ENCODE results near the gene NAV1. TPM values are rescaled to one million over a fixed set of nuclear protein-coding genes. Genes with fewer than 3 reads are reported as not detected.

The NAV1 gene
- total RNA-seq, 1 donor from 2014 or later = 0.40 TPM

DNA sequence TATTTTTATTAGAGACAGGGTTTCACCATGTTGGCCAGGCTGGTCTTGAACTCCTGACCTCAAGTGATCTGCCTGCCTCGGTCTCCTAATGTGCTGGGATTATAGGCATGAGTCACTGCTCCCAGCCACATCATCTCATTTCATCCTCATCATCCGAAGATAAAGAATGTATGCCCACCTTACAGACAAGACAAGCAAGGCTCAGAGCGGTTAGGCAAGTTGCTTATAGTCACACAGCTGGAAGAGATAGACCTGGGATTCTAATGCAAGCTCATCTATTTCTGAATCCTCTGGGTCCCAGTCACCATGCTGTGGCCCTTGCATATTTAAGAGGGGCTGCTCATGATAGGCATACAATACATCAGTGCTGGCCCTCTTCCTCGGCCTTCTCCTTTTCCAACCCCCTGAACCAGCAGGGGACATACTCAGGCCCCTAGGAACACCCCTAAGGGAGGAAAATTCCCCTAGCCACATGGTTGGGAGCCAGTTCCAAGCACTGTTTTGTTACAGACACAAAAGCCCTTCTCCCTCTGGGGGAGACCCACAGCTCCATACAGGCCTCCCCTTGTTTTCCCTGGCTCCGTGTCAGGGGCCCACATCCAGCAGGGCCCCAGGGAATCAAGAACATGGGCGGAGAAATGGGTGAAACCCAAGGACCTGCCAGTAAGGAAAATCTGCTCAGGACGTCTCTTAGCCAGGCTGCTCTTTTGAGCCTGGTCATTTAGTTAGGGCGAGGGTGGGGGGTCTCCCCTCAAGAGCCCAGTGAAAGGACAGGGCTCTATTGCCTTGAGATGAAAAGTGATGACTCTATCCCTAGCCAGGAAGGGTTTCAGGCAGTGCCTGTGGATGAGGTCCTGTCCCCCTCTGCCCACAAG, 38.9 kb upstream of the NAV1 start:
- Mint-ChIP-seq H3K4me3 (no peak overlapping the region), H3K36me3 (ENCODE audit: low read depth) (peaks cover 13% of the 10 kb centered on the region), H3K27ac (no peak overlapping the region), H3K27me3 (no peaks in the 10 kb centered on the region), H3K4me1 (peaks cover 9% of the 10 kb centered on the region), H3K9me3 (no peaks in the 10 kb centered on the region)
- no peak for DNase-seq
- intact Hi-C loops (cut with micrococcal nuclease) = no loop called here

DNA sequence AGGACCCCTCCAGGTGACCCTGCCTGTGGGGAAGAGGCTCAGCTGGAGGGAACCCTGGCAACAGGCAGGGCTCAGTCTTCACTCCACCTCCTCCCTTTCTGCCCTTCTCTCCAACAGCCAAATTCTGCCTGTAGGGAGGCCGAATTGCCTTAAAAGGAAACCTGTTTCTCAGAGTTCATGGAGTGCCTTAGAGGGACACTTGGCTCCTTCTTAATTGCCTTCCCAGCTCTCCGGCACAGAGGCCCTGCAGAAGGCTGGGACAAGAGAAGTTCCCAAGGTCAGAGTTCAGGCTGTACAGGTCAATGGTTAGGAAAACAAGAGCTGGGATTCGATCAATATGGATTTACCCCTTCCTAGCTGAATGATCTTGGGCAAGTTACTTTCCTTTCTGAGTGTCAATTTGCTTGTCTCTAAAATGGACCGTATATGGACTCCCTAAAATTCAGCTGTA, 38.2 kb upstream of the NAV1 start:
- no peaks in the 10 kb centered on the region for H3K27me3 Mint-ChIP-seq
- no peak overlapping the region for H3K27ac Mint-ChIP-seq
- intact Hi-C loops (cut with micrococcal nuclease) = no loop called here
- H3K4me3 Mint-ChIP-seq = no peak overlapping the region
- no peak for DNase-seq
- no peaks in the 10 kb centered on the region for H3K9me3 Mint-ChIP-seq
- peaks cover 15% of the 10 kb centered on the region for H3K4me1 Mint-ChIP-seq
- peaks cover 12% of the 10 kb centered on the region for H3K36me3 Mint-ChIP-seq (ENCODE audit: low read depth)

DNA sequence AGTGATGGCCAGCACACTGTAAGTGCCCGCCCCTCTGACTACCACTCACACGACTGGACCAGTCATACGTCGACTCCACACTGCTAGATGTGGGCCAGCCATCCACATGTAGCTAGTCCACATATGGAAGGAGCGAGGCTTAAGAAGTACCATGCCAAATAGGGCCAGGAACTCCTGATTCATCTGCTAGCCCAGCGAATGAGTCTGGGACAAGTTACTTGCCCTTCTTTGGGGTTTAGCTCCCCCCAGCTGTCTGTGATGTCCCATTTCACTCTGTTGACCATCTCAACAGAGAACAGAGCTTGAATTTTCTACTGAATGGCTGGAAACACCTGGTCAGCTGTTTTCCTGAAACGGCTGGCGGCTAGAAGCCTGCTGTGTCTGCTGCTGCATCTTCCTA, 37.8 kb upstream of the NAV1 start:
- intact Hi-C loops (cut with micrococcal nuclease) = no loop called here
- Mint-ChIP-seq H3K27ac (no peak overlapping the region), H3K4me1 (peaks cover 20% of the 10 kb centered on the region), H3K4me3 (no peak overlapping the region), H3K9me3 (no peaks in the 10 kb centered on the region), H3K36me3 (ENCODE audit: low read depth) (peaks cover 9% of the 10 kb centered on the region), H3K27me3 (no peaks in the 10 kb centered on the region)
- DNase-seq = no peak

DNA sequence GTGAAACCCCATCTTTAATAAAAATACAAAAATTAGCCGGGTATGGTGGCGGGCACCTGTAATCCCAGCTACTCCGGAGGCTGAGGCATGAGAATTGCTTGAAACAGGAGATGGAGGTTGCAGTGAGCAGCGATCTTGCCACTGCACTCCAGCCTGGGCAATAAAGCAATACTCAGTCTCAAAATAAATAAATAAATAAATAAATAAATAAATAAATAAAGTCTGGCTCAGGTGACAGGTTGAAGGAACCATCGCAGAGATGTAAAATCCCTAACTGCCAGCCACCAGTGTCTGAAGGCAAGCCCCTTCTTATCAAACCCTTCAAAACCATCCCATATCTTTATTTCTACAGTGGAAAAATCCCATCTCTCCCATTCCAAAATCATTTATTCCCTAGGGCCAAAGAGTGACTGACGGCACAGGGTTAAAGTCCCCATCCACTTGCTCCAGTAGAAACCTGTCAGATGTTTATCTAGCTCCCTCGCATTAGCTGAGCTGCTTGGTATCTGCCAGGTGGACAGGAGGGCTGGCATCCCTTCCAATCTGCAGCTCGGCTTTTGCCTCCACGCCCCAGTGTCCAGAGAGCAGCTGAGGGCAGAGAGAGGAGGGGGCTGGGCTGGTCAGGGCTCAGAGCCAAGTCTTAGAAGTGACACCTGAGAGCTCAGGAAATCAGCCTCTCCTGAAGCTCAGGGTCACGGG, 37.0 kb upstream of the NAV1 start:
- intact Hi-C loops (cut with micrococcal nuclease) = no loop called here
- DNase-seq = no peak
- no peaks in the 10 kb centered on the region for H3K9me3 Mint-ChIP-seq
- no peak overlapping the region for H3K27ac Mint-ChIP-seq
- H3K4me3 Mint-ChIP-seq = no peak overlapping the region
- H3K27me3 Mint-ChIP-seq = no peaks in the 10 kb centered on the region
- H3K4me1 Mint-ChIP-seq = peaks cover 22% of the 10 kb centered on the region
- H3K36me3 Mint-ChIP-seq (ENCODE audit: low read depth) = peaks cover 9% of the 10 kb centered on the region

DNA sequence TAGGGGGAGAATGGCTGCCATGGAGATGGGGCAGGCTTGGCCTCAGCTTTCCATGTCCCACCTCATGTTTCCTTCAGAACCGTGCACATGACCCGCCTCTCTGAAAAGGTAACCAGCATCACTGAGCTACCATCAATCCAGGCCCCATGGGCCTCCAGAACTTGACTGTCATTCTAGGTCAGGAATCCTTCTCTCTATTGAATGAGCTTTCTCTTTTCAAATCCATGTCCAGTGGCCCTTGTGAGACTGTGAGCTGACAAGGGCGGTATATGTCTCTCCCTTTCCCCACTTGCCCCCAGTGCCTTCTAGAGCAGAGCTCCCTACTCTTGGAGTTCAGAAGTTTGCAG, 36.4 kb upstream of the NAV1 start:
- H3K27ac Mint-ChIP-seq = no peak overlapping the region
- H3K36me3 Mint-ChIP-seq (ENCODE audit: low read depth) = peaks cover 9% of the 10 kb centered on the region
- intact Hi-C loops (cut with micrococcal nuclease) = no loop called here
- peaks cover 25% of the 10 kb centered on the region for H3K4me1 Mint-ChIP-seq
- no peaks in the 10 kb centered on the region for H3K27me3 Mint-ChIP-seq
- DNase-seq = no peak
- H3K9me3 Mint-ChIP-seq = no peaks in the 10 kb centered on the region
- H3K4me3 Mint-ChIP-seq = no peak overlapping the region

DNA sequence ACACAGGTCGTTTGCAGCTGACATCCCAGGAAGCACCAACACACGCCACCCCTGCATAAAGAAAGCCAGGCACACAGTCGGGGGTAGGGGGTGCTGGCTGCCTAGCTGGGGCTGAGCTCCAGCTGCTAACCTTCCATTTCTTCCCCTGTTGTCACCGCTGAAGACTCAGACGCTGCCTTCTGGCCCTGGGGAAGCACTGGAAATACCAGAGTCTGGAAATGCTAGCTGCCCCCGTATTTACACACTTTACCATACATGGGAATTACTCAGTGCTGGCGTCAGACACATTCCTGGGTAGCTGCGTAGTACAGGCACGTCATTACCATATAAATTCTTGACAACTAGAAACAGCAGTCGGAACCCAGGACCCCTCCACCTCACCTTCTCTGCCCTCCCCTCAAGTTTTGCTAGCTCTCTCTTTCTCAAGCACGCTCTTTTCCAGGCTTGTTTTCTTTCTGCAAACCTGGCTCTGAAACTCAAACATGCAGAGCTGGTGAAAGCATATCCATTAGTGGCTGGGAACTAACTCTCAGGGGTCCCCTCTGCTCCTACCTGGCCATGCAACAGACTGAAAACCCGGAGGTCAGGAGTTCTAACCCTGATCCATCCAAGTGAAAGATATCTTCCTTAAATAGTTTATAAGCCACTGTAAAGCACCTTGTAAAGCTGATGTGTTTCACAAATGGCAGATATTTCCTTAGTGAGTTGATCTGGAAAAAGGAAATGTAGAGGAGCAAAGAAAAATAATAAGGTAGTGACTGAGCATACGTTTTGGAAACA, 35.3 kb upstream of the NAV1 start:
- intact Hi-C loops (cut with micrococcal nuclease) = no loop called here
- DNase-seq = no peak

DNA sequence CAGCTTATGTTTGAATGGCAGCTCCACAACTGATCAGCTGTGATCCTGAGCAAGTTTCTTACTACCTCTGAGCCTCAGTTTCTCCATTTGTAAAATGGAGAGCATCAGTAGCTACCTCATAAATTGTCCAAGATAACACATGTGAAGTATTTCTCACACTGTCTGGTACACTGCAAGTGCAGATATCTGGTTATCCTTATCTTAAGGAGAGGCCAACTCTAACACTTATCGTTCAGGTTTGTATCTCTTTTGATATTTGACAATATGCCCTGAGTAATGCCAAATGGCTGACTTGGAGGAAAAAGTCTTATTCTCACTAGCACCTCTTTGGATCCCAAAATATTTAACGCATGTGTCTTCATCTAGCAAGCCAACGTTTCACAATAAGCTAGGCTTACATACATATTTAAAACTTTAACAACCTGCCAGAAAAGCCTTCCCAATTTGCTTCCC, 34.7 kb upstream of the NAV1 start:
- H3K4me1 Mint-ChIP-seq = peaks cover 32% of the 10 kb centered on the region
- peaks cover 11% of the 10 kb centered on the region for H3K36me3 Mint-ChIP-seq (ENCODE audit: low read depth)
- DNase-seq = no peak
- no peak overlapping the region for H3K27ac Mint-ChIP-seq
- no peaks in the 10 kb centered on the region for H3K27me3 Mint-ChIP-seq
- intact Hi-C loops (cut with micrococcal nuclease) = no loop called here
- no peaks in the 10 kb centered on the region for H3K9me3 Mint-ChIP-seq
- no peak overlapping the region for H3K4me3 Mint-ChIP-seq

More for the DNA sequence above, 35.3 kb upstream of the NAV1 start:
- H3K4me3 Mint-ChIP-seq = no peak overlapping the region
- H3K9me3 Mint-ChIP-seq = no peaks in the 10 kb centered on the region
- H3K4me1 Mint-ChIP-seq = peaks cover 30% of the 10 kb centered on the region
- no peaks in the 10 kb centered on the region for H3K27me3 Mint-ChIP-seq
- no peak overlapping the region for H3K27ac Mint-ChIP-seq
- peaks cover 11% of the 10 kb centered on the region for H3K36me3 Mint-ChIP-seq (ENCODE audit: low read depth)

DNA sequence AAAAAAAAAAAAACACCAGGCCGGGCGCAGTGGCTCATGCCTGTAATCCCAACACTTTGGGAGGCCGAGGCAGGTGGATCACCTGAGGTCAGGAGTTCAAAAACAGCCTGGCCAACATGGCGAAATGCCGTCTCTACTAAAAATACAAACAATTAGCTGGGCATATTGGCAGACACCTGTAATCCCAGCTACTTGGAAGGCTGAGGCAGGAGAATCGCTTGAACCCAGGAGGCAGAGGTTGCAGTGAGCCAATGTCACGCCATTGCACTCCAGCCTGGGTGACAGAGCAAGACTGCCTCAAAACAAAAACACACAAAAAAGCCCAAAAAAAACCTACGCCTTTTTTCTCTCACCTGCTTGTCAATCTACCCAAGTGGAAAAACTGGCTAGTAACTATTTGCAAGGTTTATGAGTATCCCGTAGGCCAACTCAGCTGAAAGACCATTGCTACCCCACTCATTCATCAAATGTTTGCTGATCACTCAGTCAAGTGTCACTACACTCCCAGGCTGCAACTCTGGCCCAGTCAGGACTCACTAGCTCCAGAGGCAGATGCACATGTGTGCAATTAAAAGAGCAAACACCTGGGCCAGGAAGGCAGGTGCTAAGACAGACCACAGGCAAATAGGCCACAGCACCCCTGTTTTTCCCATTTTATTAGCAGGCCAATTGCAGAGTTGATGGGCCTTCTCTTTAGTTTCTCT, 34.0 kb upstream of the NAV1 start:
- peaks cover 38% of the 10 kb centered on the region for H3K4me1 Mint-ChIP-seq
- peaks cover 12% of the 10 kb centered on the region for H3K36me3 Mint-ChIP-seq (ENCODE audit: low read depth)
- peak overlapping the region; percentile 94 for H3K4me3 Mint-ChIP-seq
- intact Hi-C loops (cut with micrococcal nuclease) = no loop called here
- DNase-seq = no peak
- H3K9me3 Mint-ChIP-seq = no peaks in the 10 kb centered on the region
- H3K27ac Mint-ChIP-seq = peak overlapping the region; percentile 89
- no peaks in the 10 kb centered on the region for H3K27me3 Mint-ChIP-seq

DNA sequence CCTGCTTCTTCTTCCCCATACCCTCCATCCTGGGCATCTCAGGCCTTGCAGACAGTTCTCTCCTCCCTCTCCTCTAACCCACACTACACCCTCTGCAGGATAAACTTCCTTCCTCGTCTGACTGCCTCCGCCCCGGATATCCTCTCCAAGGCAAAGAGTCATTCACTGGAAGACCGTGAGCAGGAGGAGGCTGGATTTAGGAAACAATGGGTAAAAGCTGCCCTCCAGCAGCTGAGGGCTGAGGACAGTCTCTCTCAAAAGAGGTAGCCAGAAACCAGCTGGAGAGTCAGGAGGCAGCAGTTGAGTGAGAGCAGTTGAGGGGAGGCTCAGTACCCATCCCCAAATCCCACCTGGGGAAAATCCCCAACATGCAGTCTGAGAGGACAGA, 33.4 kb upstream of the NAV1 start:
- DNase-seq = no peak
- Mint-ChIP-seq H3K36me3 (ENCODE audit: low read depth) (peaks cover 13% of the 10 kb centered on the region), H3K27ac (peak overlapping the region; percentile 89), H3K4me1 (peaks cover 39% of the 10 kb centered on the region), H3K9me3 (no peaks in the 10 kb centered on the region), H3K4me3 (peak overlapping the region; percentile 94), H3K27me3 (no peaks in the 10 kb centered on the region)
- intact Hi-C loops (cut with micrococcal nuclease) = no loop called here

DNA sequence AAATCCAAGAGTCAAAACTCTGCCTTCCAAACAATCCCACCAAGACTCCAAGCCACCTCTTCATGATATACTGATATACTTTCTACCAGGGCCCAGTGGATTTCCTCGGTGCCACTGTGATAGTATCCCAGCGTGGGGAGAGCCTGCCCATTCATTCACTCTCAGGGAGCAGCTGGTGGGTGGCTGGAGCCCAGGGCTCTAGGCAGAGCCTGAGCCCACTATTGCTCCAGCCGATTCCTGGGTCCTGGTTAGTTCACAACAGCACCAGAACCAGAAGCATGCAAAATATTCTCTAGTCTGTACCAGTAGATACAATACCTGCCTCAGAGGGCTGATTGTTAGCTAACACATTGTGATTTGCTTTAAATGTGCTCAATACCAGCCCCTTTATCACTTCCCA, 32.8 kb upstream of the NAV1 start:
- H3K4me3 Mint-ChIP-seq = peak overlapping the region; percentile 94
- H3K9me3 Mint-ChIP-seq = no peaks in the 10 kb centered on the region
- intact Hi-C loops (cut with micrococcal nuclease) = loop anchor here (2.0 kb wide), 2 partner anchors 37 to 323 kb away; partner anchors contain the start of genes IPO9 and PHLDA3
- peaks cover 39% of the 10 kb centered on the region for H3K4me1 Mint-ChIP-seq
- peaks cover 13% of the 10 kb centered on the region for H3K36me3 Mint-ChIP-seq (ENCODE audit: low read depth)
- DNase-seq = no peak
- H3K27ac Mint-ChIP-seq = peak overlapping the region; percentile 89
- H3K27me3 Mint-ChIP-seq = no peaks in the 10 kb centered on the region

DNA sequence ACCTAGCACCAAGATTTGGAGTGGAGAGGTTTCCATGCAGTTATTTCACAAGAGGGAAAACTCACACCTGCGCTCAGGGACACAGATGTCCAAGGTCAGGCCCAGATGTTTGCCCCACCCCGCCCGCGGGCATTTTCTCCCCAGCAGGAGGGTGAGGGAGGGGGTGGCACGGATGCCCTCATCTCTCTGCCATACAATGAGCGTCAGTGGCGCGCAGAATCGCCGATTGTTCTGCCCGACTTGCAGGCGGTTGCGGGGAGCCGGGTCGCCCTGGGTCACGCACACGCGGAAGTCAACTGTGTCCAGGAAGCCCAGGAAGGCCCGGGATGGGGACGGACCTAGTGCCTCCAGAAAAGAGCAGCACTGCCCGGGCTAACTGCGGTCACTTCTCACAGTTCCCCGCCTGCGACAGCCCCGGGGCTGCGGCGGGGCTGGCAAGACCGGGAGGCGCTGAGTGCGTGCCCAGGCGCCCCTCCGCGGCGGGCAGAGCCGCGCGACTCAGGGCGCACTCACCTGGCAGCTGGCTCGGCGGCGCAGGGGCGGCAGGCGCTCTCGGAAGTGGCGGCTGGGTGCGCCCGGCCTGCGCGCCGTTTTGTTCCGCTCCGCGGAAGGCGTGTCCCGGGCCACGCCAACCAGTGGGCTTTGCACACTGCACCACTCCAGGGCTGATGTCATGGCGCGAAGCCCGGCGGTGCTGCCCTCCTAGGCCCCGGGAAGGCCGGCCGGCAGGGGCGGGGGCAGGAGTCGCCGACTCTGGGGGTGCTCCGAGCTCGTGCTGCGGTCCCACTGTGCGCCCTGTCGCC, 32.2 kb upstream of the NAV1 start, which contains the start of gene CSRP1:
Gene CSRP1, minus strand, starts transcription at position 567 of the 803 bp plus-strand sequence. CDS start 10,820 bp downstream, outside the sequence.
- H3K4me1 Mint-ChIP-seq = peaks cover 39% of the 10 kb centered on the region
- peak within 1 kb of the TSS; percentile 91 for H3K27ac Mint-ChIP-seq
- H3K4me3 Mint-ChIP-seq = peak within 1 kb of the TSS; percentile 94
- no peaks in the 10 kb centered on the region for H3K9me3 Mint-ChIP-seq
- peak; percentile 95 for DNase-seq
- intact Hi-C loops (cut with micrococcal nuclease) = loop anchor here (1.0 to 2.0 kb wide), 3 partner anchors 24 to 322 kb away; partner anchors contain the start of genes IPO9 and PHLDA3
- peaks cover 13% of the 10 kb centered on the region for H3K36me3 Mint-ChIP-seq (ENCODE audit: low read depth)
- H3K27me3 Mint-ChIP-seq = no peaks in the 10 kb centered on the region

DNA sequence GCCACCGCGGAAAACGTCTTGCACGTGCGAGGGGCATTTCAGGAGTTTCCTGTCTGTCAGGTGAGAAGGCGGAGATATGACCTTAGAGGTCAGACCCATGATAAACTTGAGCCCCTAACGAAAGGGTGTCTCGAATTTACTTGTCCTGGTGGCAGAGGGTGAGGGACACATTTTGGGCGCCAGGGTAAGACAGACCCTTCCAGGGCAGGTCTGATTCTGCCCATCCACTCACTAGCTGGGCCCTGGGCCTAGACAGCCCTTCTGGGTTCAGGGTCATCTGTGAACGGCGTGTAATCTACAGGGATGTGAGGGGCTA, 31.6 kb upstream of the NAV1 start:
- no peak for DNase-seq
- Mint-ChIP-seq H3K9me3 (no peaks in the 10 kb centered on the region), H3K27ac (peak overlapping the region; percentile 91), H3K4me1 (peaks cover 37% of the 10 kb centered on the region), H3K27me3 (no peaks in the 10 kb centered on the region), H3K4me3 (peak overlapping the region; percentile 94), H3K36me3 (ENCODE audit: low read depth) (peaks cover 13% of the 10 kb centered on the region)
- intact Hi-C loops (cut with micrococcal nuclease) = loop anchor here (1.0 to 2.0 kb wide), 3 partner anchors 25 to 321 kb away; partner anchors contain the start of genes IPO9 and PHLDA3

All from activated CD4-positive, alpha-beta T cell treated with anti-CD3 and anti-CD28 coated beads, Interleukin-2, amount 10 ng/mL, durations not matched to agents 24 days and 14 days (primary cell).